SK-N-SH treated with all-trans-retinoic acid at 6 μM for 48 hours (cell line): ENCODE data around the gene DGUOK.

Experiments
- ATAC-seq: fragments of 200-7000 bp; cut with Tn5 transposase; 3 replicates; pipeline ENCODE4 v1.9.1; 2020; ENCODE audit warnings: mild to moderate bottlenecking, moderate library complexity
- ARNTL ChIP-seq: fragments of 450-650 bp; formaldehyde crosslinking; IDR thresholded peaks from 2 replicates; pipeline ENCODE4 v1.5.0; 2020; ENCODE audit warnings: low read depth, mild to moderate bottlenecking, moderate library complexity, borderline replicate concordance
- BACH2 ChIP-seq: fragments of 250-450 bp; sonication (Bioruptor Pico); IDR thresholded peaks from 2 replicates; pipeline ENCODE4 v1.9.0; 2021; ENCODE audit warnings: mild to moderate bottlenecking, borderline replicate concordance
- CSRNP3 ChIP-seq: fragments of 250-450 bp; sonication (Bioruptor Pico); IDR thresholded peaks from 2 replicates; pipeline ENCODE4 v1.5.1; 2021; ENCODE audit warnings: mild to moderate bottlenecking, moderate library complexity
- ESRRG ChIP-seq: fragments of 250-450 bp; sonication (Bioruptor Pico); IDR thresholded peaks from 2 replicates; pipeline ENCODE4 v1.6.1; 2021; ENCODE audit warnings: mild to moderate bottlenecking
- GLIS3 ChIP-seq: fragments of 250-450 bp; sonication (Bioruptor Pico); IDR thresholded peaks from 2 replicates; pipeline ENCODE4 v1.5.0; 2020; ENCODE audit warnings: mild to moderate bottlenecking, moderate library complexity
- ISL1 ChIP-seq: fragments of 250-450 bp; sonication (Bioruptor Pico); IDR thresholded peaks from 2 replicates; pipeline ENCODE4 v2.1.2; 2022; ENCODE audit warnings: mild to moderate bottlenecking, moderate library complexity
- PPARA ChIP-seq: fragments of 250-450 bp; sonication (Bioruptor Pico); IDR thresholded peaks from 2 replicates; pipeline ENCODE4 v1.5.0; 2020; ENCODE audit warnings: mild to moderate bottlenecking, borderline replicate concordance
- RARB ChIP-seq: fragments of 250-450 bp; sonication (Bioruptor Pico); IDR thresholded peaks from 2 replicates; pipeline ENCODE4 v1.8.0; 2021; ENCODE audit warnings: mild to moderate bottlenecking, moderate library complexity
- SNAI2 ChIP-seq: fragments of 250-450 bp; sonication (Bioruptor Pico); IDR thresholded peaks from 2 replicates; pipeline ENCODE4 v1.5.0; 2020; ENCODE audit warnings: mild to moderate bottlenecking, moderate library complexity
- TCF4 ChIP-seq: fragments of 250-450 bp; sonication (Bioruptor Pico); IDR thresholded peaks from 2 replicates; pipeline ENCODE4 v1.8.0; 2021; ENCODE audit warnings: mild to moderate bottlenecking, moderate library complexity, borderline replicate concordance
- TOX ChIP-seq: fragments of 250-450 bp; sonication (Bioruptor Pico); IDR thresholded peaks from 2 replicates; pipeline ENCODE4 v1.8.0; 2021; ENCODE audit warnings: mild to moderate bottlenecking, moderate library complexity, borderline replicate concordance
- ZC3H10 ChIP-seq: fragments of 250-450 bp; sonication (Bioruptor Pico); IDR thresholded peaks from 2 replicates; pipeline ENCODE4 v1.5.1; 2021; ENCODE audit warnings: mild to moderate bottlenecking, moderate library complexity
- ZFP3 ChIP-seq: fragments of 250-450 bp; sonication (Bioruptor Pico); IDR thresholded peaks from 2 replicates; pipeline ENCODE4 v1.5.0; 2020; ENCODE audit warnings: mild to moderate bottlenecking, moderate library complexity
- ZFP30 ChIP-seq: fragments of 450-650 bp; formaldehyde crosslinking; IDR thresholded peaks from 2 replicates; pipeline ENCODE4 v1.5.0; 2022; ENCODE audit warnings: mild to moderate bottlenecking, moderate library complexity
- ZNF565 ChIP-seq: fragments of 450-650 bp; formaldehyde crosslinking; conservative IDR thresholded peaks from 2 replicates; pipeline ENCODE4 v1.5.0; 2020; ENCODE audit warnings: low read depth, mild to moderate bottlenecking, moderate library complexity
- ZNF8 ChIP-seq: fragments of 450-650 bp; formaldehyde crosslinking; IDR thresholded peaks from 2 replicates; pipeline ENCODE4 v1.5.0; 2020; ENCODE audit warnings: mild to moderate bottlenecking, moderate library complexity
- TF ChIP-seq, protein P1 (sequence below): fragments of 250-450 bp; sonication (Bioruptor Pico); IDR thresholded peaks from 2 replicates; pipeline ENCODE4 v1.8.0; 2020; ENCODE audit warnings: mild to moderate bottlenecking, moderate library complexity, borderline replicate concordance
- TF ChIP-seq, protein P2 (sequence below): fragments of 250-450 bp; sonication (Bioruptor Pico); IDR thresholded peaks from 2 replicates; pipeline ENCODE4 v1.5.1; 2020; ENCODE audit warnings: low read depth, mild to moderate bottlenecking, moderate library complexity
- TF ChIP-seq, protein P3 (sequence below): fragments of 250-450 bp; sonication (Bioruptor Pico); IDR thresholded peaks from 2 replicates; pipeline ENCODE4 v1.5.0; 2020; ENCODE audit warnings: mild to moderate bottlenecking, moderate library complexity
- TF ChIP-seq, protein P4 (sequence below): fragments of 250-450 bp; sonication (Bioruptor Pico); IDR thresholded peaks from 2 replicates; pipeline ENCODE4 v1.8.0; 2021; ENCODE audit warnings: low read depth, mild to moderate bottlenecking, moderate library complexity, borderline replicate concordance

DGUOK gene

DNA sequence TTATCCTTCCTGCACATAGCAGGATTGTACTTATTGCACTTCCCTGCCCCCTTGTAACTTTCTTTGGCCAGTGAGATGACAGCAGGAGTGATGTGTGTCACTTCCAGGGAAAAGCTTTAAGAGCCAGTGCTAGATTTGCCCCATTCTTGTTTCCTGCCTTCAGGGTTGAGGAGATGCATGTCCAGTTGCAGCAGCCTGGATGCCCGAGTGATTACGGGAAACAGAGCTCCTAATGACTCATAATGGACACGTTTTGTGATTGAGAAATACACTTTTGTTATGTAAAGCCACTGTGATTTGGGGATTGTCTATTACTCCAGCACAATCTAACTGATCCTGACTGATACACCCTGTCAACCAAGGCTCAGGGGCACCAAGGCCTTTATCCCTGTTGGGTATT lies 53.0 kb downstream of the DGUOK start:
- ATAC-seq, result peak; percentile 59
- TF ChIP-seq, protein P1, sequence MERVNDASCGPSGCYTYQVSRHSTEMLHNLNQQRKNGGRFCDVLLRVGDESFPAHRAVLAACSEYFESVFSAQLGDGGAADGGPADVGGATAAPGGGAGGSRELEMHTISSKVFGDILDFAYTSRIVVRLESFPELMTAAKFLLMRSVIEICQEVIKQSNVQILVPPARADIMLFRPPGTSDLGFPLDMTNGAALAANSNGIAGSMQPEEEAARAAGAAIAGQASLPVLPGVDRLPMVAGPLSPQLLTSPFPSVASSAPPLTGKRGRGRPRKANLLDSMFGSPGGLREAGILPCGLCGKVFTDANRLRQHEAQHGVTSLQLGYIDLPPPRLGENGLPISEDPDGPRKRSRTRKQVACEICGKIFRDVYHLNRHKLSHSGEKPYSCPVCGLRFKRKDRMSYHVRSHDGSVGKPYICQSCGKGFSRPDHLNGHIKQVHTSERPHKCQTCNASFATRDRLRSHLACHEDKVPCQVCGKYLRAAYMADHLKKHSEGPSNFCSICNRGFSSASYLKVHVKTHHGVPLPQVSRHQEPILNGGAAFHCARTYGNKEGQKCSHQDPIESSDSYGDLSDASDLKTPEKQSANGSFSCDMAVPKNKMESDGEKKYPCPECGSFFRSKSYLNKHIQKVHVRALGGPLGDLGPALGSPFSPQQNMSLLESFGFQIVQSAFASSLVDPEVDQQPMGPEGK, result no peak
- no peak for TF ChIP-seq ZC3H10
- TF ChIP-seq PPARA, result no peak
- TF ChIP-seq GLIS3 (CRISPR knock-in tag), result no peak
- no peak for TF ChIP-seq ZNF8 (CRISPR knock-in tag)
- TF ChIP-seq, protein P2, sequence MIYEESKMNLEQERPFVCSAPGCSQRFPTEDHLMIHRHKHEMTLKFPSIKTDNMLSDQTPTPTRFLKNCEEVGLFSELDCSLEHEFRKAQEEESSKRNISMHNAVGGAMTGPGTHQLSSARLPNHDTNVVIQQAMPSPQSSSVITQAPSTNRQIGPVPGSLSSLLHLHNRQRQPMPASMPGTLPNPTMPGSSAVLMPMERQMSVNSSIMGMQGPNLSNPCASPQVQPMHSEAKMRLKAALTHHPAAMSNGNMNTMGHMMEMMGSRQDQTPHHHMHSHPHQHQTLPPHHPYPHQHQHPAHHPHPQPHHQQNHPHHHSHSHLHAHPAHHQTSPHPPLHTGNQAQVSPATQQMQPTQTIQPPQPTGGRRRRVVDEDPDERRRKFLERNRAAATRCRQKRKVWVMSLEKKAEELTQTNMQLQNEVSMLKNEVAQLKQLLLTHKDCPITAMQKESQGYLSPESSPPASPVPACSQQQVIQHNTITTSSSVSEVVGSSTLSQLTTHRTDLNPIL, result no peak
- TF ChIP-seq ZNF565 (CRISPR knock-in tag), result no peak
- TF ChIP-seq ZFP3 (CRISPR knock-in tag), result no peak
- no peak for TF ChIP-seq SNAI2 (CRISPR knock-in tag)
- no peak for TF ChIP-seq ZFP30 (CRISPR knock-in tag)
- TF ChIP-seq ESRRG (CRISPR knock-in tag), result no peak
- no peak for TF ChIP-seq ARNTL
- no peak for TF ChIP-seq TCF4
- TF ChIP-seq BACH2 (CRISPR knock-in tag), result no peak

DNA sequence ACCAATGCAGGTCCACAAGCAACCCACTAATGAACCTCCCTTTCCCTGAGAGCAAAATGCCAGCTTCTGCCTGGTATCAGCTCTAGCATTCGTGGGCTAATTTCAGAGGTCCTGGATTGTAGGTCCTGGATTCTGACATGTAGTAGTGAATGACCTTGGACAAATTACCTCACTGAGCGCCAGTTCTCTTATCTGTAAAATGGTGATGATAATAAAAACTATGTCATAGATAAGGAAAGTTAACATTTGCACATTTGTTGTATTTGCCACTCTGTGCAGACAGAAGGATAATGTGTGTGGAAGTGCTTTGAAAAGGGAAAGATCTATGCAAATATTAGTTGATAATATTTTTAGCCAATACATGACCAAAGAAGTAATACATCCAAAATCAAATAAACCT lies 53.9 kb downstream of the DGUOK start:
- TF ChIP-seq RARB (CRISPR knock-in tag) (no peak), TOX (CRISPR knock-in tag) (no peak)
- TF ChIP-seq, protein P3, sequence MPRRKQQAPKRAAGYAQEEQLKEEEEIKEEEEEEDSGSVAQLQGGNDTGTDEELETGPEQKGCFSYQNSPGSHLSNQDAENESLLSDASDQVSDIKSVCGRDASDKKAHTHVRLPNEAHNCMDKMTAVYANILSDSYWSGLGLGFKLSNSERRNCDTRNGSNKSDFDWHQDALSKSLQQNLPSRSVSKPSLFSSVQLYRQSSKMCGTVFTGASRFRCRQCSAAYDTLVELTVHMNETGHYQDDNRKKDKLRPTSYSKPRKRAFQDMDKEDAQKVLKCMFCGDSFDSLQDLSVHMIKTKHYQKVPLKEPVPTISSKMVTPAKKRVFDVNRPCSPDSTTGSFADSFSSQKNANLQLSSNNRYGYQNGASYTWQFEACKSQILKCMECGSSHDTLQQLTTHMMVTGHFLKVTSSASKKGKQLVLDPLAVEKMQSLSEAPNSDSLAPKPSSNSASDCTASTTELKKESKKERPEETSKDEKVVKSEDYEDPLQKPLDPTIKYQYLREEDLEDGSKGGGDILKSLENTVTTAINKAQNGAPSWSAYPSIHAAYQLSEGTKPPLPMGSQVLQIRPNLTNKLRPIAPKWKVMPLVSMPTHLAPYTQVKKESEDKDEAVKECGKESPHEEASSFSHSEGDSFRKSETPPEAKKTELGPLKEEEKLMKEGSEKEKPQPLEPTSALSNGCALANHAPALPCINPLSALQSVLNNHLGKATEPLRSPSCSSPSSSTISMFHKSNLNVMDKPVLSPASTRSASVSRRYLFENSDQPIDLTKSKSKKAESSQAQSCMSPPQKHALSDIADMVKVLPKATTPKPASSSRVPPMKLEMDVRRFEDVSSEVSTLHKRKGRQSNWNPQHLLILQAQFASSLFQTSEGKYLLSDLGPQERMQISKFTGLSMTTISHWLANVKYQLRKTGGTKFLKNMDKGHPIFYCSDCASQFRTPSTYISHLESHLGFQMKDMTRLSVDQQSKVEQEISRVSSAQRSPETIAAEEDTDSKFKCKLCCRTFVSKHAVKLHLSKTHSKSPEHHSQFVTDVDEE, result no peak
- no peak for ATAC-seq

GRCh38 chr2:73981081-73982001 lies 54.7 kb downstream of the DGUOK start:
- TF ChIP-seq ISL1 (CRISPR knock-in tag), result no peak
- peak; percentile 3; the same call in 1 of the 3 replicates for ATAC-seq

DNA sequence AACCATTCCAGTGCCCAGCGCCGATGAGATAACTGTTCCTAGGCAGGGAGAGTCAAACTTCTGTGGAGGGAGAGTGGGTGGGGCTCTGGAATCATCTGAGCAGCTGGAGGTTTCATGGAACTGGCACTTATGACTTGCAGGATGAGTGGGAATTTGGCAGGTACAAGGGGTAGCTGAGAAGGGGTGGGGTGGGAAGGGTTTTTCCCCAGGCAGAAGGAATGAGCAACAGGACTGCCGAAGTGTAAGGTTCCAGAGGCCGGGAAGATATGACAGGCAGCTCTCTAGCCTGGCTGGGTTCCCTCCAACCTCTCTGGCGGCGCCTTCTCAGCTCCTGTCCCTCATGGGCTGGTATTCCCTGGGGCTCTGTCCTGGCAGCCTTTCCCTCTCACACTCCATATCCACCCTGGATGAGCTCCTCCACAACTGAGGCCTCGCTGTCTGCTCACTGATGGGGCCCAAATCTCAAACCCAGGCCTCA lies 55.5 kb downstream of the DGUOK start:
- 0 out of 3 replicates have a peak, but pooled peaks have one; percentile 2 for ATAC-seq
- TF ChIP-seq, protein P2, result no peak
- TF ChIP-seq, protein P3, result no peak
- no peak for TF ChIP-seq ARNTL
- TF ChIP-seq SNAI2 (CRISPR knock-in tag), result no peak
- TF ChIP-seq ZC3H10, result no peak
- no peak for TF ChIP-seq ZFP30 (CRISPR knock-in tag)
- TF ChIP-seq, protein P4, sequence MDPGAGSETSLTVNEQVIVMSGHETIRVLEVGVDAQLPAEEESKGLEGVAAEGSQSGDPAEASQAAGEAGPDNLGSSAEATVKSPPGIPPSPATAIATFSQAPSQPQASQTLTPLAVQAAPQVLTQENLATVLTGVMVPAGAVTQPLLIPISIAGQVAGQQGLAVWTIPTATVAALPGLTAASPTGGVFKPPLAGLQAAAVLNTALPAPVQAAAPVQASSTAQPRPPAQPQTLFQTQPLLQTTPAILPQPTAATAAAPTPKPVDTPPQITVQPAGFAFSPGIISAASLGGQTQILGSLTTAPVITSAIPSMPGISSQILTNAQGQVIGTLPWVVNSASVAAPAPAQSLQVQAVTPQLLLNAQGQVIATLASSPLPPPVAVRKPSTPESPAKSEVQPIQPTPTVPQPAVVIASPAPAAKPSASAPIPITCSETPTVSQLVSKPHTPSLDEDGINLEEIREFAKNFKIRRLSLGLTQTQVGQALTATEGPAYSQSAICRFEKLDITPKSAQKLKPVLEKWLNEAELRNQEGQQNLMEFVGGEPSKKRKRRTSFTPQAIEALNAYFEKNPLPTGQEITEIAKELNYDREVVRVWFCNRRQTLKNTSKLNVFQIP (CRISPR knock-in tag), result no peak
- no peak for TF ChIP-seq CSRNP3 (CRISPR knock-in tag)
- TF ChIP-seq, all 23 proteins: peak for 0
